Measurements from ENCODE around the gene E2F1. TPM values are rescaled to one million over a fixed set of nuclear protein-coding genes. Genes with fewer than 3 reads are reported as not detected.

E2F1 gene
- total and polyA plus RNA-seq, 7 donors, result 0.33 to 13.1 (median 1.7) TPM

- H3K36me3 ChIP-seq, result peaks cover 17 to 37% (median 25%) of the 10 kb centered on the region in 4 donors
- no peak overlapping the region for H3K4me3 ChIP-seq
- H3K9me3 ChIP-seq, result no peaks in the 10 kb centered on the region
- peaks cover 0 to 16% (median 10%) of the 10 kb centered on the region in 4 donors for H3K4me1 ChIP-seq
- no peaks in the 10 kb centered on the region for H3K27me3 ChIP-seq
- 95 to 96% methylated on average over 4 of the region's 4 CpGs for WGBS, 2 donors
- intact Hi-C loops (cut with DNase I), result no loop called here
- TF ChIP-seq POLR2AphosphoS5 (IDR thresholded peaks at IDR 0.05), result no peak
- TF ChIP-seq, protein P1, sequence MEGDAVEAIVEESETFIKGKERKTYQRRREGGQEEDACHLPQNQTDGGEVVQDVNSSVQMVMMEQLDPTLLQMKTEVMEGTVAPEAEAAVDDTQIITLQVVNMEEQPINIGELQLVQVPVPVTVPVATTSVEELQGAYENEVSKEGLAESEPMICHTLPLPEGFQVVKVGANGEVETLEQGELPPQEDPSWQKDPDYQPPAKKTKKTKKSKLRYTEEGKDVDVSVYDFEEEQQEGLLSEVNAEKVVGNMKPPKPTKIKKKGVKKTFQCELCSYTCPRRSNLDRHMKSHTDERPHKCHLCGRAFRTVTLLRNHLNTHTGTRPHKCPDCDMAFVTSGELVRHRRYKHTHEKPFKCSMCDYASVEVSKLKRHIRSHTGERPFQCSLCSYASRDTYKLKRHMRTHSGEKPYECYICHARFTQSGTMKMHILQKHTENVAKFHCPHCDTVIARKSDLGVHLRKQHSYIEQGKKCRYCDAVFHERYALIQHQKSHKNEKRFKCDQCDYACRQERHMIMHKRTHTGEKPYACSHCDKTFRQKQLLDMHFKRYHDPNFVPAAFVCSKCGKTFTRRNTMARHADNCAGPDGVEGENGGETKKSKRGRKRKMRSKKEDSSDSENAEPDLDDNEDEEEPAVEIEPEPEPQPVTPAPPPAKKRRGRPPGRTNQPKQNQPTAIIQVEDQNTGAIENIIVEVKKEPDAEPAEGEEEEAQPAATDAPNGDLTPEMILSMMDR (IDR thresholded peaks at IDR 0.05), result no peak
- TF ChIP-seq EP300 (IDR thresholded peaks at IDR 0.05), result no peak
- TF ChIP-seq POLR2A (IDR thresholded peaks at IDR 0.05), result no peak
- H3K27ac ChIP-seq, result no peak overlapping the region
- DNase-seq, result no peak
Measured at GRCh38 chr20:33658929-33659328, 27.3 kb downstream of the E2F1 start.

GRCh38 chr20:33658510-33658909 lies 27.7 kb downstream of the E2F1 start:
- intact Hi-C loops (cut with DNase I), result no loop called here
- H3K27ac ChIP-seq, result no peak overlapping the region

DNA sequence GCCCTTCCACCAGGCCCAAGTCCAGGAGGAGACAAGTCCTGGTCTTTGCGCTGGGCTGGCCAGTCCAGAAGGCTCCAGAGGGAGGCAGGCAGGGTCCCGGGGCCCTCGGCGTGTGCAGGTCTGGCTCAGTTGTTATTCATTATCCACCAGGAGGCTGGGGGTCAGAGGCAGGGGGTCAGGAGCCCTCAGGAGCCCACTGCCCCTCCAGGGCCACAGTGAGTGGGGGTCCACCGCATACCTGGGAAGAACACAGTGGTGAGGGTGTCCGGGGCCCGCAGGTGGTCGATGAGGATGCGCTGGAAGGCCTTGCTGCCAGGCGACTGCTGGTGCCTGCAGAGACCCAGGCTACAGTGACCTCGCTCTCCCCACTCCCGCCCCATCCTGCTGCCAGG lies 28.5 kb downstream of the E2F1 start:
- TF ChIP-seq EP300 (IDR thresholded peaks at IDR 0.05) (no peak), POLR2A (IDR thresholded peaks at IDR 0.05) (no peak)
- H3K4me1 ChIP-seq, result peaks cover 0 to 16% (median 14%) of the 10 kb centered on the region in 4 donors
- WGBS, 2 donors, result 96 to 97% methylated on average over 12 of the region's 12 CpGs
- intact Hi-C loops (cut with DNase I), result no loop called here
- H3K4me3 ChIP-seq, result no peak overlapping the region
- peaks cover 17 to 37% (median 25%) of the 10 kb centered on the region in 4 donors for H3K36me3 ChIP-seq
- DNase-seq, result peak; percentile 61
- no peaks in the 10 kb centered on the region for H3K9me3 ChIP-seq
- H3K27me3 ChIP-seq, result no peaks in the 10 kb centered on the region
- no peak overlapping the region for H3K27ac ChIP-seq

More at GRCh38 chr20:33658510-33658909, 27.7 kb downstream of the E2F1 start:
- H3K4me1 ChIP-seq, result peaks cover 0 to 17% (median 13%) of the 10 kb centered on the region in 4 donors
- H3K4me3 ChIP-seq, result no peak overlapping the region
- TF ChIP-seq POLR2A (IDR thresholded peaks at IDR 0.05) (no peak), EP300 (IDR thresholded peaks at IDR 0.05) (no peak)
- no peaks in the 10 kb centered on the region for H3K27me3 ChIP-seq
- no peaks in the 10 kb centered on the region for H3K9me3 ChIP-seq
- 94 to 96% methylated on average over 8 of the region's 8 CpGs for WGBS, 2 donors
- peaks cover 17 to 37% (median 25%) of the 10 kb centered on the region in 4 donors for H3K36me3 ChIP-seq
- no peak for DNase-seq

- H3K27ac ChIP-seq, result no peak overlapping the region
Measured at GRCh38 chr20:33656783-33657703, 29.1 kb downstream of the E2F1 start.

DNA sequence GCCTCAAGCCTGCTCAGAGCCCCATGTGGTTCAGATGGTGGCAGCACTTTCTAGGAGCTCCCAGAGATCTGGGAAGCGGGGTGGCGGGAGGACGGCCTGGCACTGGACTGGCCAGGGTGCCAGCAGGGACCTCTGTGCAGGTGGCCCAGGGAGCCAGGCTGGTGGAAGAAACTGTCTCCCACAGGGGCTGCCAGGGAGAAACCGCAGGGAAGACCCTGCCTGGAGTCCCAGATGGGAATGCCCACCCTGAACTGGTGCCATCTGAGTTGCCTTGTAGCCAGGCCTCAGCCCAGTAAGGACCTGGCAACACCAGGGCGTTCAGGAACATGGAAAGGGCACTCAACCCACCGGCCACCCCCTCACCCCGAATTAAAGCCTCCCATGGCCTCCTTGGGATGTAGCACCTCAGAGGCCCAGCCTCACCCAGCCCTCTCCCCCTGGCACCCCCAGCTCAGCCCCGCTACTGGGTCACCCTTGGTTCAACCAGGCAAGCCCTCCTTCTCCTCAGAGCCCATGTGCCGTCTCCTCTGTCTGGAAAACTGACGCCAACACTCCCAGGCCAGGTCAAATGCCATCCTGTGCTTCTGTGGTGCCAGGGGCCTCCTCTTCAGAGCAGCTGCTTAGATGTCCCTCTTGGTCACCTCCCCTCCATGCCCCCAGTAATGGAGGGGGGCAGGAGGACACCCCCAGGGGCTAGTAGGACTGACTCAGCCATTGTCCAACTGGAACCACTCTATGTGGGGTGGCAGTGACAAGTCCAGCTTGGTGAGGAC lies 30.0 kb downstream of the E2F1 start:
- Histone ChIP-seq H3K36me3 (peaks cover 17 to 37% (median 25%) of the 10 kb centered on the region in 4 donors), H3K9me3 (no peaks in the 10 kb centered on the region), H3K27me3 (no peaks in the 10 kb centered on the region), H3K4me3 (no peak overlapping the region), H3K4me1 (peaks cover 0 to 12% (median 9%) of the 10 kb centered on the region in 4 donors), H3K27ac (no peak overlapping the region)
- TF ChIP-seq, protein P1 (IDR thresholded peaks at IDR 0.05), result no peak
- TF ChIP-seq POLR2A (IDR thresholded peaks at IDR 0.05) (no peak), POLR2AphosphoS5 (IDR thresholded peaks at IDR 0.05) (no peak), EP300 (IDR thresholded peaks at IDR 0.05) (no peak)
- peak; percentile 63 for DNase-seq
- WGBS, 2 donors, result 95 to 96% methylated on average over 10 of the region's 10 CpGs
- intact Hi-C loops (cut with DNase I), result no loop called here

More at GRCh38 chr20:33656783-33657703, 29.1 kb downstream of the E2F1 start:
- Histone ChIP-seq H3K9me3 (no peaks in the 10 kb centered on the region), H3K4me3 (no peak overlapping the region), H3K4me1 (peaks cover 0 to 12% (median 9%) of the 10 kb centered on the region in 4 donors), H3K27me3 (no peaks in the 10 kb centered on the region), H3K36me3 (peaks cover 17 to 37% (median 25%) of the 10 kb centered on the region in 4 donors)
- WGBS, 2 donors, result 94 to 96% methylated on average over 17 of the region's 17 CpGs
- TF ChIP-seq EP300 (IDR thresholded peaks at IDR 0.05), result no peak
- TF ChIP-seq, protein P1 (IDR thresholded peaks at IDR 0.05), result no peak
- TF ChIP-seq POLR2AphosphoS5 (IDR thresholded peaks at IDR 0.05), result no peak
- no peak for TF ChIP-seq POLR2A (IDR thresholded peaks at IDR 0.05)
- intact Hi-C loops (cut with DNase I), result no loop called here
- peak; percentile 53 for DNase-seq
